ENCODE measurements around the gene APEH. TPM values are rescaled to one million over a fixed set of nuclear protein-coding genes. Genes with fewer than 3 reads are reported as not detected.
A peak's percentile ranks its signal among the peaks of the same experiment; 100 is the strongest.

APEH gene
- total and polyA plus RNA-seq, 2 donors (not counting 1 experiment from before 2014, with no cell fraction given), result 52.6 to 137 TPM

DNA sequence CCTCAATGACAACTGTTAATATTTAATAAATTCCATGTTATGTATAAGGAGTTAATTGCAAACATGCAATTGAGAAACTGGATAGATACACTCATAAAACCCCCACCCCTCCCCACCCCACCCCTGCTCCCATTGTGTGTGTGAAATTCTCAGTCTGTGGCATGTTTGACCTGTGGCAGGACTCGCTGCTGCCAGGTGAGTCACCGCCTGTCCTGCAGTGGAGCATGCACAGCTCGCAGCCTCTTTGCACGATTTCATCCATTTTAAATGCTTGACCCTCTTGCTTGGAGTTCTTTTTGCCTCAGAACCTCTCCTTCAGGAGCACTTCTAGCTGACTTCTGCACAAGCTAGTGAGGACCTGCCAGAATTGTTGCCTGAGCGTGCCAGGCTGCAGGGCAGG is 5.3 kb upstream of the APEH start:
- peak in 1 of 2 donors; percentile 65 for DNase-seq (ENCODE audit: low read depth in 2 of 2)
- Histone ChIP-seq H3K4me2 (ENCODE audit: extremely low read depth, insufficient read depth, low read length) (no peak overlapping the region), H3K27me3 (ENCODE audit: control insufficient read depth, insufficient read depth, low read length) (peaks cover 4% of the 10 kb centered on the region), H3K27ac (ENCODE audit: insufficient read depth, low read length) (no peak overlapping the region), H4K20me1 (ENCODE audit: control insufficient read depth, extremely low read depth, insufficient read depth, low read length) (no peaks in the 10 kb centered on the region), H3K79me2 (ENCODE audit: control insufficient read depth, insufficient read depth, low read length) (no peaks in the 10 kb centered on the region), H3K4me3 (replicated peaks in 1 of 4; ENCODE audit: control extremely low read depth in 1 of 4, insufficient read depth in 1 of 4, low read depth in 3 of 4, low read length in 4 of 4) (no peak overlapping the region), H3K36me3 (ENCODE audit: control insufficient read depth, insufficient read depth, low read length) (no peaks in the 10 kb centered on the region), H3K9ac (ENCODE audit: insufficient read depth, low read length) (no peak overlapping the region), H3K9me3 (ENCODE audit: control insufficient read depth, insufficient read depth, low read depth, low read length) (no peaks in the 10 kb centered on the region), H2AFZ (ENCODE audit: low read length) (no peak overlapping the region), H3K4me1 (ENCODE audit: control insufficient read depth, extremely low read depth, insufficient read depth, low read length) (no peaks in the 10 kb centered on the region)
- TF ChIP-seq EZH2 (IDR thresholded peaks at IDR 0.05; ENCODE audit: low read length, missing control alignments), result no peak
- no peak for TF ChIP-seq CTCF (conservative IDR thresholded peaks at IDR 0.05 in 1 of 2, IDR thresholded peaks at IDR 0.05 in 1 of 2; ENCODE audit: low read depth in 1 of 2, low read length in 2 of 2)

- Histone ChIP-seq H3K36me3 (ENCODE audit: control insufficient read depth, insufficient read depth, low read length) (no peaks in the 10 kb centered on the region), H3K4me3 (replicated peaks in 1 of 4; ENCODE audit: control extremely low read depth in 1 of 4, insufficient read depth in 1 of 4, low read depth in 3 of 4, low read length in 4 of 4) (no peak overlapping the region), H3K9ac (ENCODE audit: insufficient read depth, low read length) (no peak overlapping the region), H3K9me3 (ENCODE audit: control insufficient read depth, insufficient read depth, low read depth, low read length) (no peaks in the 10 kb centered on the region), H3K4me1 (ENCODE audit: control insufficient read depth, extremely low read depth, insufficient read depth, low read length) (no peaks in the 10 kb centered on the region), H3K79me2 (ENCODE audit: control insufficient read depth, insufficient read depth, low read length) (no peaks in the 10 kb centered on the region), H3K4me2 (ENCODE audit: extremely low read depth, insufficient read depth, low read length) (no peak overlapping the region), H3K27ac (ENCODE audit: insufficient read depth, low read length) (no peak overlapping the region), H2AFZ (ENCODE audit: low read length) (no peak overlapping the region), H3K27me3 (ENCODE audit: control insufficient read depth, insufficient read depth, low read length) (peaks cover 4% of the 10 kb centered on the region), H4K20me1 (ENCODE audit: control insufficient read depth, extremely low read depth, insufficient read depth, low read length) (no peaks in the 10 kb centered on the region)
- DNase-seq (ENCODE audit: low read depth in 2 of 2), result no peak
- TF ChIP-seq CTCF (conservative IDR thresholded peaks at IDR 0.05 in 1 of 2, IDR thresholded peaks at IDR 0.05 in 1 of 2; ENCODE audit: low read depth in 1 of 2, low read length in 2 of 2) (no peak), EZH2 (IDR thresholded peaks at IDR 0.05; ENCODE audit: low read length, missing control alignments) (no peak)
These were observed 4.8 kb upstream of the APEH start for GRCh38 chr3:49669352-49669751.

GRCh38 chr3:49670940-49671290 is 3.2 kb upstream of the APEH start:
- no peak overlapping the region for H3K27ac ChIP-seq (ENCODE audit: insufficient read depth, low read length)
- no peaks in the 10 kb centered on the region for H3K36me3 ChIP-seq (ENCODE audit: control insufficient read depth, insufficient read depth, low read length)
- H3K79me2 ChIP-seq (ENCODE audit: control insufficient read depth, insufficient read depth, low read length), result peaks cover 11% of the 10 kb centered on the region
- TF ChIP-seq EZH2 (IDR thresholded peaks at IDR 0.05; ENCODE audit: low read length, missing control alignments) (no peak), CTCF (conservative IDR thresholded peaks at IDR 0.05 in 1 of 2, IDR thresholded peaks at IDR 0.05 in 1 of 2; ENCODE audit: low read depth in 1 of 2, low read length in 2 of 2) (no peak)
- H3K4me2 ChIP-seq (ENCODE audit: extremely low read depth, insufficient read depth, low read length), result no peak overlapping the region
- peaks cover 6% of the 10 kb centered on the region for H3K4me1 ChIP-seq (ENCODE audit: control insufficient read depth, extremely low read depth, insufficient read depth, low read length)
- H3K4me3 ChIP-seq (replicated peaks in 1 of 4; ENCODE audit: control extremely low read depth in 1 of 4, insufficient read depth in 1 of 4, low read depth in 3 of 4, low read length in 4 of 4), result no peak overlapping the region
- H3K9ac ChIP-seq (ENCODE audit: insufficient read depth, low read length), result no peak overlapping the region
- H4K20me1 ChIP-seq (ENCODE audit: control insufficient read depth, extremely low read depth, insufficient read depth, low read length), result no peaks in the 10 kb centered on the region
- DNase-seq (ENCODE audit: low read depth in 2 of 2), result no peak
- no peak overlapping the region for H2AFZ ChIP-seq (ENCODE audit: low read length)
- H3K9me3 ChIP-seq (ENCODE audit: control insufficient read depth, insufficient read depth, low read depth, low read length), result no peaks in the 10 kb centered on the region
- H3K27me3 ChIP-seq (ENCODE audit: control insufficient read depth, insufficient read depth, low read length), result peaks cover 4% of the 10 kb centered on the region

Measured in fibroblast of lung (primary cell).